NCI-H82 treated with DMSO at 0.1 percent for 48 hours (cell line): ENCODE data around the gene ARHGAP24.
"Not testable (repeated sequence)": the region's sequence is repeated elsewhere in the genome, so short reads cannot be mapped to it uniquely, and the experiment has no call there.

ENCODE experiments used
- DNase-seq: peaks from one replicate; lab custom pipeline; 2025; ENCODE audit not compliant: unreplicated experiment; lab: John Stamatoyannopoulos, UW

Gene ARHGAP24

GRCh38 chr4:85642356-85643100 is 167.6 kb downstream of the ARHGAP24 start:
- no peak for DNase-seq

DNA sequence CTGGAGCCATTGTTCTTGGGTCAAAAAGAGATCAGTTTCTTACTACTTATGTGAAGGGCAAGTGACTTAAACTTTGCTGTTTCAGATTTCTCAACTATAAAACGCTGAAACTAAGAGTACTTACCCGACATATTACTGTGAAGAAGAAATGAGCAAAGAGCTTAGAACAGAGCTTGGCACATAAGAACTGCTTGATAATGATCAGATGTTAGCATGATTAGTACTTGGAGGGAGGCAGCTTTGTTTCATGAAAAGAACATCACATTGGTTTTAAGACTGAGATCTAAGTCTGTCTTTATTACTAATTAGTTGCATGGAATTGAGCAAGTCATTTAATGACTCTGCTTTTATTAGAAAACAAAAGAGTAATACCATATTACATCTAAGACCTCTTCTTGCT is 169.1 kb downstream of the ARHGAP24 start:
- no peak for DNase-seq

GRCh38 chr4:85650908-85651307 is 176.0 kb downstream of the ARHGAP24 start:
- no peak for DNase-seq

GRCh38 chr4:85656759-85657505 is 182.0 kb downstream of the ARHGAP24 start:
- DNase-seq, result no peak

DNA sequence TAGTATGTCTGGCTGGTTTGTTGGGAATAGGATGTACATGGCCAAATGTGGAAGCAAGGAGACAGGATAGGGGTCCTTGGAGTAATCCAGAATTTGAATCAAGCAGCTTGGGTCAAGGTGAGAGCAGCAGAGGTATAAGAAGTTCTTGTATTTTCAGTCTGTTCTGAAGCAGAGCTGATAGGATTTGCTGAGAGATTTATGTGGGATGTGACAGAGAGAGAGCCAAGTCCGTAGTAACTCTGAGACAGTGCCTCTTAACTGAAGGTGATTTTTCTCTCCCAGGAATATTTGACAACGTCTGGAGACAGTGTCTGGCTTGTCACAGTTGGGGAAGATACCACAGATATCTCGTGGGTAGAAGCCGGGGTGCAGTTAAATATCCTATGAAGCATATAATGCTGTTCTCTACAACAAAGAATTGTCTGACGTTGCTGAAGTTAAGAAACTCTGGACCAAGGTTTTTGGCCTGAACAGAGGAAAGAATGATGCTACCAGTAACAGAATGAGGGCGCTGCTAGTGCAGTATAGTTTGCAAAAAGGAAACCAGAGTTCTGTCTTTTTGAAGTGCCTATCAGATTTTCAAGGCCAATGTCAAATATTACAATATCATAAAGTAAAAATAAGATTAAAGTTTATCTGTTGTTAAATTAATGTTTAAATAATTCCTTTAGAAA is 184.0 kb downstream of the ARHGAP24 start:
- no peak for DNase-seq

GRCh38 chr4:85659610-85660218 is 184.8 kb downstream of the ARHGAP24 start:
- no peak for DNase-seq

DNA sequence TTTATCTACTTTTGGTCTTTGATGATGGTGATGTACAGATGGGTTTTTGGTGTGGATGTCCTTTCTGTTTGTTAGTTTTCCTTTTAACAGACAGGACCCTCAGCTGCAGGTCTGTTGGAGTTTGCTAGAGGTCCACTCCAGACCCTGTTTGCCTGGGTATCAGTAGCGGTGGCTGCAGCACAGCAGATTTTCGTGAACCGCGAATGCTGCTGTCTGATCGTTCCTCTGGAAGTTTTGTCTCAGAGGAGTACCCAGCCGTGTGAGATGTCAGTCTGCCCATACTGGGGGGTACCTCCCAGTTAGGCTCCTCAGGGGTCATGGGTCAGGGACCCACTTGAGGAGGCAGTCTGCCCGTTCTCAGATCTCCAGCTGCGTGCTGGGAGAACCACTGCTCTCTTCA is 191.7 kb downstream of the ARHGAP24 start:
- not testable (repeated sequence) for DNase-seq

GRCh38 chr4:85669204-85669603 is 194.3 kb downstream of the ARHGAP24 start:
- DNase-seq, result no peak

- DNase-seq, result no peak
These were observed 195.1 kb downstream of the ARHGAP24 start for GRCh38 chr4:85669992-85670548.

DNA sequence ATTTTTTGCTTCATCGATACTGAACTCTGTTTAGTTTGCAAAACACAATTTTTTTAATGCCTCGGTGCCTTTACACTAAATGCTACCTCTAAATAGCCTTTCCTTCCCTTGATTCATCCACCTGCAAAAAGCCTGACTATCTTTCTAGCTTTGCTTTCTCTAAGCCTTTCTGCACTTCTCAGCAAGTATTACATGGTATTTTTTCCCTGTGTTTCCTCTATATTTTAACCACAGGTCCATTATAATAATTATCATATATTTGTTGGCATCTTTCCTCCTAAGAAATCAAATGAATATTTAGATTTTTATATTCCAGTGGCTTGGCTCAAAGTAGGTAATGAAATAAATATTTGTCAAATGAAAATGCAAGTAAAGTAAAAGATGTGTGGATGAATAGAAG is 196.2 kb downstream of the ARHGAP24 start:
- no peak for DNase-seq

GRCh38 chr4:85672116-85672515 is 197.2 kb downstream of the ARHGAP24 start:
- no peak for DNase-seq

DNA sequence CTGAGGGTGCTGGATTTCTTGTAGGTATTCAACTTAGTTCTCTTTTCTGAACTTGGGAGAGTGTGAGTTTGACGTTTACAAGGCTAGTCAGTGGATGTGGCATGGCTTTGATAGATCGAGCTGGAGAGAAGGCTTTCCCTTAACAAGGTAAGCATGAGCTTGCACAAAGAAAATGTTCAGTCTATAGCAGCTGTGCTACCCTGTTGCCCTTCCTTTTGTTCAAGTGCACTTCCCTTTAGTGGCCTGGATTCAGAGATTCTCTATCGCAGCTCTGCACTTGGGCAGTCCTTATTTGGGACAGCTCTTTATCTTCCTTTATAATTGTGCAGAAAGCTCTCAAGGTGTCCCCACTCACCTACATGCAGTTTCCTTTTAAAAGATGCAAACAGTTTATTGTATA is 198.0 kb downstream of the ARHGAP24 start:
- DNase-seq, result no peak

- no peak for DNase-seq
These were observed 198.6 kb downstream of the ARHGAP24 start for GRCh38 chr4:85673540-85673939.

- no peak for DNase-seq
These were observed 200.4 kb downstream of the ARHGAP24 start for GRCh38 chr4:85675076-85676049.

DNA sequence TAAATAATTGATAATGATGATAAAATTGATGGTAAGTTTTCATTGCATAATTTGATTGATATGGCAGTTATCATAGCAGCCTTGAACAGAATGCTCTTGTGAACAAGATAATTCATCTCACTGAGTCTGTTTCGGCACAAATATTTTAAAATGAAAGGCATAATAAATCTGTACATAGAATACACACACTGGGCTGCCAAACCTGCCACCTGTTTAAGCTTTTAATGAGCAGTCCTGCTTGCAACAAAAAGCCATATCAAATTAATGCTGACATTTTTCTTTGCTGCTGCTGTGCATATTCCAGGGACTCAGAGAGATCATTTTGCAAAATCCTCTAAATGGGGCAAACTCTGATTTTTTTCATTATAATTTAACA is 201.1 kb downstream of the ARHGAP24 start:
- no peak for DNase-seq

GRCh38 chr4:85676850-85677590 is 202.1 kb downstream of the ARHGAP24 start:
- DNase-seq, result no peak

DNA sequence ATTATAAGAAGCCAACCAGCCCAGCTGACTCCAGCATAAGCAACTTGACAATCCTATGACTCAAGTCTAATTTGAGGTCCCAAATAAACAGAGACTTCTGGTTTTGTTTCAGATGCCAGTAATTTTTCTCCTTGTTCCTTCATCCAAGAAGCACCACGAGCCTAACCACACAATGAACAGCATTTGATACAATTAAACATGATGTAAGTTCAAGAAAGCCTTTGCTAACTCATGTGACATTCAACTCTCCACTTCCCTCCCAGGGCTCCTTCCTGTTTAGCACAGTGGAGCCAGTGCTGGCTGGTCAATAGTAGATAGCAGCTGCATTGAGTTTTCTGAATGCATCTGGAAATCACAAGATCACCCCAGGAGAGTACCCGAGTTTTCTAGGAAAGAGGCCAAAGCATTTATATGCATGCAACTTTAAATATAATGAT is 206.3 kb downstream of the ARHGAP24 start:
- DNase-seq, result no peak

GRCh38 chr4:85681921-85682320 is 207.0 kb downstream of the ARHGAP24 start:
- no peak for DNase-seq

DNA sequence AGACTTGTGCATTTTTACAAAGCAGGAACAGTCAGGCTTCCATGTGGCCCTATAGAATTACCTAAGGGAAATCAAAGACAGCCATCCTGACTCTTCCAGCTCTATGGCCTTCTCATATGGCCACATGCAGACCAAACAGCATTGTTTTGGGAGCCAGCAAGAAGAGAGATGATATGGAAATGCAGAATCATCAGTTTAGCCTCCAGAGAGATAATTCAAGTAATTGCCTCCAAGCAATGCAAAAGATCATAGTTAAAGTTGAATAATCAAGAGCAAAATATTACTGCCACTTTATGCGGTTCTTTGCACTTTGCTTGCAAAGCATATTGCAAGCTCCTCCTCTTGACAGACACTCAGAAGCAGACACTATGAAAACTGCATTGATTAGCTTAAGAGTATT is 207.4 kb downstream of the ARHGAP24 start:
- no peak for DNase-seq
